ENCODE data around the gene NUDT11. TPM values are rescaled to one million over a fixed set of nuclear protein-coding genes. Genes with fewer than 3 reads are reported as not detected.
A peak's percentile ranks its signal among the peaks of the same experiment; 100 is the strongest.
"Not testable (repeated sequence)": the region's sequence is repeated elsewhere in the genome, so short reads cannot be mapped to it uniquely, and the experiment has no call there.

NUDT11 gene
- total RNA-seq, 1 donor from 2014 or later, result 0.53 TPM

DNA sequence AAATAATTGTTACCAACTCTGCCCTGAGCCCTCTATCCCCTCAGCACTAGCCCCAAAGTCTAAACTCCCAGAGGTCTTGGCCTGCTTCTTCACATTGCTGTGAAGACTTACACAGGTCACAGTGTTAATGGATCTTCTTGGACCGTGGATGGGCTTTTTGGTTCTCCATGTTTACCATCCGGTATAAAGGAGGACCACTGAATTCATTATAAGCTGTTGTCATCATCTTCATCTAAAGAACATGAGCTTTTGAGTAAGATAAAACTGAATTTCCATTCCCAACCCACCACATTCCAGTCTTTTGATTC, 8.5 kb downstream of the NUDT11 start:
- no peak overlapping the region for H3K4me3 ChIP-seq
- no peak for ATAC-seq
- H3K9me3 ChIP-seq, result no peaks in the 10 kb centered on the region
- H3K4me1 ChIP-seq, result no peaks in the 10 kb centered on the region
- no peak for DNase-seq
- TF ChIP-seq, protein P1, sequence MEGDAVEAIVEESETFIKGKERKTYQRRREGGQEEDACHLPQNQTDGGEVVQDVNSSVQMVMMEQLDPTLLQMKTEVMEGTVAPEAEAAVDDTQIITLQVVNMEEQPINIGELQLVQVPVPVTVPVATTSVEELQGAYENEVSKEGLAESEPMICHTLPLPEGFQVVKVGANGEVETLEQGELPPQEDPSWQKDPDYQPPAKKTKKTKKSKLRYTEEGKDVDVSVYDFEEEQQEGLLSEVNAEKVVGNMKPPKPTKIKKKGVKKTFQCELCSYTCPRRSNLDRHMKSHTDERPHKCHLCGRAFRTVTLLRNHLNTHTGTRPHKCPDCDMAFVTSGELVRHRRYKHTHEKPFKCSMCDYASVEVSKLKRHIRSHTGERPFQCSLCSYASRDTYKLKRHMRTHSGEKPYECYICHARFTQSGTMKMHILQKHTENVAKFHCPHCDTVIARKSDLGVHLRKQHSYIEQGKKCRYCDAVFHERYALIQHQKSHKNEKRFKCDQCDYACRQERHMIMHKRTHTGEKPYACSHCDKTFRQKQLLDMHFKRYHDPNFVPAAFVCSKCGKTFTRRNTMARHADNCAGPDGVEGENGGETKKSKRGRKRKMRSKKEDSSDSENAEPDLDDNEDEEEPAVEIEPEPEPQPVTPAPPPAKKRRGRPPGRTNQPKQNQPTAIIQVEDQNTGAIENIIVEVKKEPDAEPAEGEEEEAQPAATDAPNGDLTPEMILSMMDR (IDR thresholded peaks at IDR 0.05), result no peak
- no peak overlapping the region for H3K27ac ChIP-seq
- peaks cover under 1% of the 10 kb centered on the region for H3K27me3 ChIP-seq (ENCODE audit: low read depth)
- intact Hi-C loops (cut with DNase I), result no loop called here
- no peaks in the 10 kb centered on the region for H3K36me3 ChIP-seq

DNA sequence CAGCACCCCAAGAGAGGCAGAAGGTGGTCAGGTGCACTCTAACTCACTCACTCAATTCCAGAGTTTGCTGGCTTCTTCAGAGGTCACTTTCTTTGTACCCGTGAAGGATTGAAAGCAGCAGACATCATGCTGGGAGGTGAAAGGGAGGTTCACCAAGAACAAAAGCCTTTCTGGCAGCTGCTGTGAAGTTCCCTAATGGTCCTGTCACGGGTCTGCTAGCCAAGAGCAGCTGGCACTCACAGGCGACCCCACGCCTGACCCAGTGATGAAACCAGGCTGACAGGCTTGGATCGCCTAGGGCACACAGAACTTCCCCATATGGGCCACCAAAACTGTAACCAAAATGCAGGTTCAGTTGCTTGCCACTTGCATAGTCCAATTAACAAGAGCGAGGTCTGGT, 11.8 kb downstream of the NUDT11 start:
- Histone ChIP-seq H3K4me3 (no peak overlapping the region), H3K27me3 (ENCODE audit: low read depth) (no peaks in the 10 kb centered on the region), H3K36me3 (no peaks in the 10 kb centered on the region), H3K9me3 (no peaks in the 10 kb centered on the region), H3K27ac (no peak overlapping the region), H3K4me1 (no peaks in the 10 kb centered on the region)
- ATAC-seq (no peak), DNase-seq (no peak)
- TF ChIP-seq, protein P1 (IDR thresholded peaks at IDR 0.05), result no peak
- intact Hi-C loops (cut with DNase I), result no loop called here

DNA sequence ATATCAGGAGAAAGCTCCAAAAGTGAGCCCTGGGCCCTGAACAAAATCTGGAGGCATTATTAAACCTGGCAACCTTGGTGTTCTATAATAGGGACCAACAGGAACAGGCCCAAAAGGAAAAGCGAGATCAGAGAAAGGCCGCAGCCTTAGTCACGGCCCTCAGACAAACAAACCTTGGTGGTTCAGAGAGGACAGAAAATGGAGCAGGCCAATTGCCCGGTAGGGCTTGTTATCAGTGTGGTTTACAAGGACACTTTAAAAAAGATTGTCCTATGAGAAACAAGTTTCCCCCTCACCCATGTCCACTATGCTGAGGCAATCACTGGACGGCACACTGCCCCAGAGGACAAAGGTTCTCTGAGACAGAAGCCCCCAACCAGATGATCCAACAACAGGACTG, 14.0 kb downstream of the NUDT11 start:
- intact Hi-C loops (cut with DNase I); ATAC-seq; H3K36me3 ChIP-seq: not testable (repeated sequence)

DNA sequence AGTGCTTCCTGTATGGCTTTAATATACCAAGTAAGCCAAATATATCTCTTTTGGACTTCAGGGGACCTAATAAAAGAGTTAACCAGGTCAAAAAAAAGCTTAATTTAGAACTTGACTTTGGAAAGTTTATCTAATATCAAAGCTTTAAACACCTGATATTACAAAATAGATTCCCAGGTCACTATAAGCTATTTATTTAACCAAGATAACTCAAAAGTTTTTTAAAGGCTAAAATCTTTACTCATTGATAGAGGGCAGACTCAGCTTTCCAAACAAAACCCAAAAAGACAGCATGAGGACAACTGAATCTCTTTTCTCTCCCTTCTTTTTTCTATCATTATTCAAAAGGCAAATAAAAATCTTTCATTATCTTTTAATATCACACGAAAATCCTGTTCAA, 19.5 kb downstream of the NUDT11 start:
- intact Hi-C loops (cut with DNase I), result no loop called here
- no peak overlapping the region for H3K4me3 ChIP-seq
- H3K4me1 ChIP-seq, result no peaks in the 10 kb centered on the region
- H3K27me3 ChIP-seq (ENCODE audit: low read depth), result no peaks in the 10 kb centered on the region
- no peak for DNase-seq
- TF ChIP-seq, protein P1 (IDR thresholded peaks at IDR 0.05), result no peak
- H3K36me3 ChIP-seq, result no peaks in the 10 kb centered on the region
- H3K27ac ChIP-seq, result no peak overlapping the region
- H3K9me3 ChIP-seq, result no peaks in the 10 kb centered on the region
- ATAC-seq, result no peak

More for the DNA sequence above, 14.0 kb downstream of the NUDT11 start:
- H3K4me1 ChIP-seq; H3K27me3 ChIP-seq (ENCODE audit: low read depth); H3K4me3 ChIP-seq; H3K9me3 ChIP-seq; DNase-seq; H3K27ac ChIP-seq: not testable (repeated sequence)

DNA sequence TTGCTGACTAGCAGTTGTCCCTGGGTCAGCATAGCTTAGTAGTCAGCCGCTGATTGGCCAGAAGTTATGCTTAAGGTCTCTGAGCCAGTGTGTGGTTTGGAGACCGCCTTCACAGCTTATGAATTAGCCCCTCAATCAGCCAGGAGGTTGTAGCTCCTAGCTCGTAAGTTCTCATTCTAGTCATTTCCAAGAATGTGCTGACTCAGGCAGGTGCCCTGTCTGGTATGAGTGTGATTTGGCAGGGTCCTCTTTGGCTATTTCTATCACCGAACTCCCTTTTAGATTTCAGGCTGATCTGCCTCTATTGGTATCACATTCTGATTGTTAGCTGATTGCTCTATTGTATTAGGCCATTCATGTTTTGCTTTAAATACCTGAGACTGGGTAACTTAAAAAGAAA, 33.1 kb downstream of the NUDT11 start:
- no peak for DNase-seq
- TF ChIP-seq, protein P1 (IDR thresholded peaks at IDR 0.05), result no peak
- no peaks in the 10 kb centered on the region for H3K27me3 ChIP-seq (ENCODE audit: low read depth)
- ATAC-seq, result no peak
- H3K9me3 ChIP-seq, result no peaks in the 10 kb centered on the region
- no peaks in the 10 kb centered on the region for H3K36me3 ChIP-seq
- no peak overlapping the region for H3K27ac ChIP-seq
- no peaks in the 10 kb centered on the region for H3K4me1 ChIP-seq
- intact Hi-C loops (cut with DNase I), result no loop called here
- H3K4me3 ChIP-seq, result no peak overlapping the region

DNA sequence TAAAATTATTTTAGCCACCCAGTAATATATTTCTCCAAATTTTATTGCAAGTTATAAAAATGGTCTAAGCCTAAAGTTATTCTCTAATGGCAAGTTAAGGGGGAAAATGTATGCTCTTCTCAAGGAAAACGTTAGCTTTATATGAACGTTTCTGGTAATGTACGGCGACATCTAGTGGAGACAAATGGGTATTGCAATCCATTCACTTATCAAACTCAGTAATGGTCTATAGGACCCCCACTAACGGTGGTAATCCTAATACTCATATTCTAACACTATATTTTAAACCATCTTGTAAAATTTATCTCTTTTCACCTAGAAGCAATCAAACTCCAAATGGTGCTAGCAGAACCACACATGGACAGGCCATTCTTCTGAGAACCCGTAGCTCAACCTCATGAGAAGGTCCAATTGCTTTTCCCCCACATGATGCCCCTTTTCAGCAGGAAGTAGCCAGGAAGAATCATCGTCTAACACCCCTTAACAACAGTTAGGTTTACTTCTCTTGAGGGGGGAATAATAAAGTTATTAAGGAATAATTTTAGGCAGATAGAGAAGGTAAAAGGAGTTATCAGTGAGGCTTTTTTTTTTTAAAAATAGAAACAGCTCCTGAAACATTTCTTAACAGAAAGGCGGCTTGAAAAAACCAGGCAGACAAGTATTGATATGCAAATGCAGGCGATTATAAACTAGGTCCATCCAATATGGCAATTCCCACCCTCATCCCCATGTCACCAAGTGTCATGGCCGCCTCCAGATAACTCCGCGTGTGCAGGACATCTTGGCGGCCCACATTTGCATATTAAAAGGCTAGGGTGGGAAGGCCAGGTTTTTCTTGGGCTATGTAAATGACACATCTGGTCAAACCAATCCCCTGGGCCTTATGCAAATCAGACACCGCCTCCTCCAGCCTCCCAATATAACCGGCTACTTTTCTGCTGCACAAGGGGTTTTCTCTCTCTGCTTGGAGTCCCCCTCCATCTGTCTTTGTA, 35.0 kb downstream of the NUDT11 start:
- Histone ChIP-seq H3K4me3 (no peak overlapping the region), H3K4me1 (no peaks in the 10 kb centered on the region), H3K27me3 (ENCODE audit: low read depth) (no peaks in the 10 kb centered on the region), H3K36me3 (no peaks in the 10 kb centered on the region), H3K9me3 (no peaks in the 10 kb centered on the region), H3K27ac (no peak overlapping the region)
- TF ChIP-seq, protein P1 (IDR thresholded peaks at IDR 0.05), result peak; percentile 69
- intact Hi-C loops (cut with DNase I), result no loop called here
- ATAC-seq (no peak), DNase-seq (no peak)

All from lower lobe of right lung (tissue), 2 donors.